GM19239 (cell line): ENCODE data around the gene VIPR2.
"Not testable (repeated sequence)": the region's sequence is repeated elsewhere in the genome, so short reads cannot be mapped to it uniquely, and the experiment has no call there.

Experiments used
- DNase-seq: peaks from one replicate; pipeline ENCODE4 v3.0.0; 2011; ENCODE audit warnings: low spot score; ENCODE audit not compliant: insufficient read length
- FAIRE-seq: peaks from 2 replicates; lab custom pipeline; 2011; peaks lifted over from hg19 to GRCh38; lab: Jason Lieb, UNC

The VIPR2 gene

GRCh38 chr7:159094919-159095915 is 49.5 kb downstream of the VIPR2 start:
- DNase-seq (no peak), FAIRE-seq (no peak)

- DNase-seq (no peak), FAIRE-seq (no peak)
Observed at GRCh38 chr7:159094023-159094740, 50.5 kb downstream of the VIPR2 start.

- DNase-seq (no peak), FAIRE-seq (no peak)
Observed at GRCh38 chr7:159093351-159093971, 51.2 kb downstream of the VIPR2 start.

GRCh38 chr7:159092701-159093121 is 52.0 kb downstream of the VIPR2 start:
- FAIRE-seq (no peak), DNase-seq (no peak)

GRCh38 chr7:159091480-159092475 is 52.9 kb downstream of the VIPR2 start:
- no peak for DNase-seq
- FAIRE-seq, result no peak

GRCh38 chr7:159091041-159091440 is 53.6 kb downstream of the VIPR2 start:
- FAIRE-seq (no peak), DNase-seq (no peak)

- FAIRE-seq (no peak), DNase-seq (no peak)
Observed at GRCh38 chr7:159088016-159088865, 56.4 kb downstream of the VIPR2 start.

- FAIRE-seq, result no peak
- no peak for DNase-seq
Observed at GRCh38 chr7:159086301-159086925, 58.3 kb downstream of the VIPR2 start.

GRCh38 chr7:159084069-159084801 is 60.4 kb downstream of the VIPR2 start:
- DNase-seq (no peak), FAIRE-seq (no peak)

- FAIRE-seq (no peak), DNase-seq (no peak)
Observed at GRCh38 chr7:159083698-159084068, 61.0 kb downstream of the VIPR2 start.

GRCh38 chr7:159083001-159083697 is 61.5 kb downstream of the VIPR2 start:
- FAIRE-seq, result no peak
- DNase-seq, result no peak

GRCh38 chr7:159082075-159082474 is 62.6 kb downstream of the VIPR2 start:
- not testable (repeated sequence) for DNase-seq, FAIRE-seq

- DNase-seq (no peak), FAIRE-seq (no peak)
Observed at GRCh38 chr7:159078911-159079270, 65.8 kb downstream of the VIPR2 start.

GRCh38 chr7:159078193-159078910 is 66.3 kb downstream of the VIPR2 start:
- FAIRE-seq, result no peak

GRCh38 chr7:159076333-159076732 is 68.3 kb downstream of the VIPR2 start:
- DNase-seq (no peak), FAIRE-seq (no peak)

More at GRCh38 chr7:159078193-159078910, 66.3 kb downstream of the VIPR2 start:
- DNase-seq, result no peak

- DNase-seq, result no peak
Observed at GRCh38 chr7:159075563-159076238, 69.0 kb downstream of the VIPR2 start.

More at GRCh38 chr7:159075563-159076238, 69.0 kb downstream of the VIPR2 start:
- no peak for FAIRE-seq
